ENCODE measurements around the gene NR1I3. TPM values are rescaled to one million over a fixed set of nuclear protein-coding genes. Genes with fewer than 3 reads are reported as not detected.

The NR1I3 gene
- total and polyA plus RNA-seq, 2 donors from 2014 or later, result 19.6 TPM; not detected in 1

GRCh38 chr1:161223805-161224694, 14.0 kb downstream of the NR1I3 start:
- peaks cover 3 to 8% (median 7%) of the 10 kb centered on the region in 3 donors for H3K36me3 ChIP-seq (ENCODE audit: control insufficient read depth in 2 of 3, insufficient read depth in 3 of 3, low read length in 3 of 3)
- H3K4me3 ChIP-seq (ENCODE audit: low read length in 3 of 3), result no peak overlapping the region
- no peak overlapping the region for H3K9ac ChIP-seq (ENCODE audit: low read length in 3 of 3)
- no peak overlapping the region for H3K27ac ChIP-seq (ENCODE audit: low read depth in 2 of 2, low read length in 2 of 2)
- H3K27me3 ChIP-seq (ENCODE audit: control insufficient read depth, insufficient read depth, low read length), result no peaks in the 10 kb centered on the region
- no peaks in the 10 kb centered on the region for H3K9me3 ChIP-seq (ENCODE audit: control insufficient read depth in 2 of 3, insufficient read depth in 1 of 3, low read length in 3 of 3)
- intact Hi-C loops (cut with DNase I), result no loop called here
- no peak for FAIRE-seq
- TF ChIP-seq CTCF (IDR thresholded peaks at IDR 0.05; ENCODE audit: borderline replicate concordance, extremely low read depth, insufficient read depth), result no peak
- DNase-seq, result no peak
- peaks cover 2 to 21% (median 16%) of the 10 kb centered on the region in 3 donors for H3K4me1 ChIP-seq (ENCODE audit: control insufficient read depth in 2 of 3, insufficient read depth in 2 of 3, low read depth in 1 of 3, low read length in 3 of 3)

DNA sequence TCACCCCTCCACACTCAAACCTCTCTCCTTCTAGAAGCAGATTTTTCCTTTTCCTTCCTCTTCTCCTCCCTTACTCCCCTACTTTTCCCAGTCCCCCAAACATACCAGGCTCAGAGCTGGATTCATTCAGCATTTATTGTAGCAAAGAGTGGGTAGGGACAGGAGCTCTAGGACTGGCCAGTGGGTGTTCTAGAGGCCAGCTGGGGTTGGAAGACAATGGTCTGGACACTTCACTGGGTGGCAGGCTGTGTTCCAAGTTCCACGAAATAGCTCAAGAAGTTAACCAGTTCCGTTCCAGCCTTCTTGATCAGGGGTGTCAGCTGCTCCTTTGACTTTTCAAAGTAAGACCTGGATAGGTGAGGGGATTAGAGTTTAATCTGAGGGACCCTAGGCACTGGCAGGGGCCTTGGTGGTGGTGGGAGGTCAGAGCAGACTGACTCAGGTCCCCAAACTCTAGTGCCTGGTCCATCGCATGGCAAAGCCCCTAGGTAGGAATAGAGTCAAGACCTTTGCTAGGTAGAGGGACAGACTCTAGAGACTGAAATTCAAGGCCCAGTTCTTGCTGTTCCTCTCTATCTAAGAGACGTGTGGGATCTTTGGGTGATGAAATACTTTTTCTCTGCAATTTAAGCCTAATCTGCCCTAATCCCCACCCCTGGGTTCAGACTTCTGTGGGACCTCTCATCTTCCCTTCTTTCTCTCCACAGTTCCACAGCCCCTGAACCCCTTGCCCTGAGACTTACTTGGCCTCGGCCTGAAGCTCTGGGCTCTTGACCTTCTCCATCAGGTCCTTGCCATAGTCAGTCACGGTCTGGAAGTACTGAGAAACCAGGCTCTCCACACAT, 15.6 kb downstream of the NR1I3 start:
- FAIRE-seq (no peak), DNase-seq (no peak)
- Histone ChIP-seq H3K27me3 (ENCODE audit: control insufficient read depth, insufficient read depth, low read length) (no peaks in the 10 kb centered on the region), H3K9ac (ENCODE audit: low read length in 3 of 3) (no peak overlapping the region), H3K9me3 (ENCODE audit: control insufficient read depth in 2 of 3, insufficient read depth in 1 of 3, low read length in 3 of 3) (no peaks in the 10 kb centered on the region), H3K27ac (ENCODE audit: low read depth in 2 of 2, low read length in 2 of 2) (no peak overlapping the region), H3K36me3 (ENCODE audit: control insufficient read depth in 2 of 3, insufficient read depth in 3 of 3, low read length in 3 of 3) (no peaks in the 10 kb centered on the region), H3K4me1 (ENCODE audit: control insufficient read depth in 2 of 3, insufficient read depth in 2 of 3, low read depth in 1 of 3, low read length in 3 of 3) (peaks cover 2 to 19% (median 17%) of the 10 kb centered on the region in 3 donors), H3K4me3 (ENCODE audit: low read length in 3 of 3) (no peak overlapping the region)
- no peak for TF ChIP-seq CTCF (IDR thresholded peaks at IDR 0.05; ENCODE audit: borderline replicate concordance, extremely low read depth, insufficient read depth)
- intact Hi-C loops (cut with DNase I), result no loop called here

DNA sequence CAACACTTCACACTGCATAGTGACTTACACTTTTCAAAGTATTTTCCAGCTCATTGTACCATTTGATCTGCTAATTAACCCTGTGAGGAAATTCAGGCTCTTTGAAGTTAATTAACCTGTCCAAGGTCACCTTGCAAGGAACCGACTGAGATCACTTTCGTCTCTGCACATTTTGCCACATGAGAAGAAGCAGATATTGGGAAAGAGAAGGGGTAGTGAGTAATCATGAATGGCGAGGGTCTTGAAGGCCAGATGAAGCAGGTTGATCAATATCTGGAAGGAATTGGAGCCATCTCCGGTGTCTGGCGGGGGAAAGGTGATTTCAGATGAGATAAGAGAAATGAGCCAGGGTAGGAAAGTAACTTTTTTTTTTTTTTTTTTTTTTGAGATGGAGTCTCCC, 18.0 kb downstream of the NR1I3 start:
- peak in 1 of 5 donors; percentile 23 for DNase-seq
- FAIRE-seq, result no peak
- Histone ChIP-seq H3K27ac (ENCODE audit: low read depth in 2 of 2, low read length in 2 of 2) (no peak overlapping the region), H3K4me3 (ENCODE audit: low read length in 3 of 3) (no peak overlapping the region), H3K4me1 (ENCODE audit: control insufficient read depth in 2 of 3, insufficient read depth in 2 of 3, low read depth in 1 of 3, low read length in 3 of 3) (peaks cover 0 to 10% (median 4%) of the 10 kb centered on the region in 3 donors), H3K36me3 (ENCODE audit: control insufficient read depth in 2 of 3, insufficient read depth in 3 of 3, low read length in 3 of 3) (no peaks in the 10 kb centered on the region), H3K27me3 (ENCODE audit: control insufficient read depth, insufficient read depth, low read length) (no peaks in the 10 kb centered on the region), H3K9ac (ENCODE audit: low read length in 3 of 3) (no peak overlapping the region), H3K9me3 (ENCODE audit: control insufficient read depth in 2 of 3, insufficient read depth in 1 of 3, low read length in 3 of 3) (no peaks in the 10 kb centered on the region)
- no peak for TF ChIP-seq CTCF (IDR thresholded peaks at IDR 0.05; ENCODE audit: borderline replicate concordance, extremely low read depth, insufficient read depth)
- intact Hi-C loops (cut with DNase I), result no loop called here
